HUES6 (cell line): ENCODE data around the gene ALLC.

ENCODE experiments used
- H3K27ac ChIP-seq: 2 replicates; pipeline ENCODE4 v1.7.0; 2013; ENCODE audit warnings: low read depth, mild to moderate bottlenecking, low read length, inconsistent platforms
- H3K27me3 ChIP-seq: 2 replicates; pipeline ENCODE4 v1.6.1; 2013; ENCODE audit warnings: low read length; ENCODE audit not compliant: control insufficient read depth, insufficient read depth
- H3K36me3 ChIP-seq: 2 replicates; pipeline ENCODE4 v1.6.1; 2013; ENCODE audit warnings: low read length; ENCODE audit not compliant: control insufficient read depth, insufficient read depth
- H3K4me1 ChIP-seq: 2 replicates; pipeline ENCODE4 v1.6.1; 2013; ENCODE audit warnings: low read length; ENCODE audit not compliant: control insufficient read depth, insufficient read depth
- H3K4me3 ChIP-seq: 2 replicates; pipeline ENCODE4 v1.5.1; 2013; ENCODE audit warnings: low read depth, low read length
- H3K9ac ChIP-seq: one replicate; pipeline ENCODE4 v1.6.1; 2013; ENCODE audit warnings: mild to moderate bottlenecking, low read length
- H3K9me3 ChIP-seq: 2 replicates; pipeline ENCODE4 v1.6.1; 2013; ENCODE audit warnings: low read depth, low read length; ENCODE audit not compliant: control insufficient read depth, insufficient read depth

Gene ALLC

GRCh38 chr2:3728104-3729054, 70.4 kb downstream of the ALLC start:
- no peaks in the 10 kb centered on the region for H3K36me3 ChIP-seq
- peaks cover 22% of the 10 kb centered on the region; the same call in 1 of the 2 replicates for H3K27me3 ChIP-seq
- H3K4me3 ChIP-seq, result peak overlapping the region; percentile 47
- H3K4me1 ChIP-seq, result peaks cover 10% of the 10 kb centered on the region
- no peaks in the 10 kb centered on the region for H3K9me3 ChIP-seq
- peak overlapping the region; percentile 43 for H3K9ac ChIP-seq
- H3K27ac ChIP-seq, result no peak overlapping the region

- Histone ChIP-seq H3K36me3 (no peaks in the 10 kb centered on the region), H3K27ac (no peak overlapping the region), H3K9ac (no peak overlapping the region)
Measured at GRCh38 chr2:3729055-3729448, 71.1 kb downstream of the ALLC start.

GRCh38 chr2:3729786-3730185, 71.8 kb downstream of the ALLC start:
- Histone ChIP-seq H3K27me3 (peaks cover 17% of the 10 kb centered on the region; the same call in 1 of the 2 replicates), H3K36me3 (no peaks in the 10 kb centered on the region), H3K27ac (no peak overlapping the region), H3K4me1 (peaks cover 10% of the 10 kb centered on the region), H3K9me3 (no peaks in the 10 kb centered on the region), H3K4me3 (no peak overlapping the region), H3K9ac (no peak overlapping the region)

More at GRCh38 chr2:3729055-3729448, 71.1 kb downstream of the ALLC start:
- H3K4me3 ChIP-seq, result no peak overlapping the region
- peaks cover 10% of the 10 kb centered on the region for H3K4me1 ChIP-seq
- H3K9me3 ChIP-seq, result no peaks in the 10 kb centered on the region
- H3K27me3 ChIP-seq, result peaks cover 22% of the 10 kb centered on the region; the same call in 1 of the 2 replicates

GRCh38 chr2:3730646-3731045, 72.6 kb downstream of the ALLC start:
- Histone ChIP-seq H3K36me3 (no peaks in the 10 kb centered on the region), H3K27me3 (peaks cover 15% of the 10 kb centered on the region; the same call in 1 of the 2 replicates), H3K4me3 (no peak overlapping the region), H3K27ac (no peak overlapping the region), H3K9me3 (no peaks in the 10 kb centered on the region), H3K4me1 (peaks cover 10% of the 10 kb centered on the region), H3K9ac (no peak overlapping the region)

- peaks cover 10% of the 10 kb centered on the region; the same call in 1 of the 2 replicates for H3K27me3 ChIP-seq
- no peaks in the 10 kb centered on the region for H3K9me3 ChIP-seq
- H3K4me3 ChIP-seq, result no peak overlapping the region
- H3K4me1 ChIP-seq, result peaks cover 10% of the 10 kb centered on the region
- H3K9ac ChIP-seq, result no peak overlapping the region
- H3K27ac ChIP-seq, result no peak overlapping the region
- no peaks in the 10 kb centered on the region for H3K36me3 ChIP-seq
Measured at GRCh38 chr2:3731829-3732228, 73.8 kb downstream of the ALLC start.

GRCh38 chr2:3736112-3736511, 78.1 kb downstream of the ALLC start:
- Histone ChIP-seq H3K27ac (no peak overlapping the region), H3K27me3 (no peaks in the 10 kb centered on the region; the same call in 1 of the 2 replicates)

GRCh38 chr2:3737128-3737527, 79.1 kb downstream of the ALLC start:
- Histone ChIP-seq H3K36me3 (no peaks in the 10 kb centered on the region), H3K4me1 (no peaks in the 10 kb centered on the region), H3K27me3 (no peaks in the 10 kb centered on the region; the same call in 1 of the 2 replicates), H3K9ac (no peak overlapping the region), H3K4me3 (no peak overlapping the region), H3K27ac (no peak overlapping the region), H3K9me3 (no peaks in the 10 kb centered on the region)

More at GRCh38 chr2:3736112-3736511, 78.1 kb downstream of the ALLC start:
- H3K9me3 ChIP-seq, result no peaks in the 10 kb centered on the region
- no peak overlapping the region for H3K4me3 ChIP-seq
- no peaks in the 10 kb centered on the region for H3K4me1 ChIP-seq
- H3K9ac ChIP-seq, result no peak overlapping the region
- no peaks in the 10 kb centered on the region for H3K36me3 ChIP-seq

GRCh38 chr2:3738454-3738853, 80.5 kb downstream of the ALLC start:
- no peak overlapping the region for H3K9ac ChIP-seq

GRCh38 chr2:3739313-3739712, 81.3 kb downstream of the ALLC start:
- Histone ChIP-seq H3K27ac (no peak overlapping the region), H3K4me3 (no peak overlapping the region), H3K9me3 (no peaks in the 10 kb centered on the region), H3K4me1 (no peaks in the 10 kb centered on the region), H3K27me3 (no peaks in the 10 kb centered on the region; the same call in 1 of the 2 replicates), H3K9ac (no peak overlapping the region), H3K36me3 (no peaks in the 10 kb centered on the region)

More at GRCh38 chr2:3738454-3738853, 80.5 kb downstream of the ALLC start:
- Histone ChIP-seq H3K27me3 (no peaks in the 10 kb centered on the region; the same call in 1 of the 2 replicates), H3K27ac (no peak overlapping the region), H3K36me3 (no peaks in the 10 kb centered on the region), H3K9me3 (no peaks in the 10 kb centered on the region), H3K4me1 (no peaks in the 10 kb centered on the region), H3K4me3 (no peak overlapping the region)

GRCh38 chr2:3741396-3741795, 83.4 kb downstream of the ALLC start:
- H3K4me1 ChIP-seq, result no peaks in the 10 kb centered on the region
- no peaks in the 10 kb centered on the region for H3K36me3 ChIP-seq
- H3K27me3 ChIP-seq, result no peaks in the 10 kb centered on the region
- H3K9ac ChIP-seq, result no peak overlapping the region
- no peaks in the 10 kb centered on the region for H3K9me3 ChIP-seq
- H3K27ac ChIP-seq, result no peak overlapping the region
- H3K4me3 ChIP-seq, result no peak overlapping the region

GRCh38 chr2:3741867-3742602, 84.0 kb downstream of the ALLC start:
- no peak overlapping the region for H3K9ac ChIP-seq
- no peak overlapping the region for H3K4me3 ChIP-seq
- H3K9me3 ChIP-seq, result no peaks in the 10 kb centered on the region
- no peaks in the 10 kb centered on the region for H3K4me1 ChIP-seq
- no peaks in the 10 kb centered on the region for H3K36me3 ChIP-seq
- no peak overlapping the region for H3K27ac ChIP-seq
- no peaks in the 10 kb centered on the region for H3K27me3 ChIP-seq
